Tibial nerve (tissue), 4 donors: ENCODE measurements around the gene RGS6.

Experiments
- CTCF ChIP-seq, 5 experiments: fragments of 200-600 bp in 3 of 5; fragments of 450-650 bp in 2 of 5; sonication (generic) in 3 of 5; IDR thresholded peaks; one replicate each; pipeline ENCODE4 v1.5.1; 2016 to 2019; ENCODE audit warnings: antibody characterized with exemption in 5 of 5, mild to moderate bottlenecking in 3 of 5, moderate library complexity in 2 of 5
- EP300 ChIP-seq, 2 donors: sonication (generic); formaldehyde crosslinking; IDR thresholded peaks; one replicate each; pipeline ENCODE4 v1.6.1; 2017; ENCODE audit warnings: antibody characterized with exemption in 2 of 2, mild to moderate bottlenecking in 1 of 2
- POLR2A ChIP-seq, 2 donors: fragments of 450-650 bp; IDR thresholded peaks; one replicate each; pipeline ENCODE4 v1.6.1; 2017; ENCODE audit warnings: antibody characterized with exemption in 2 of 2, mild to moderate bottlenecking in 2 of 2, moderate library complexity in 2 of 2

DNA sequence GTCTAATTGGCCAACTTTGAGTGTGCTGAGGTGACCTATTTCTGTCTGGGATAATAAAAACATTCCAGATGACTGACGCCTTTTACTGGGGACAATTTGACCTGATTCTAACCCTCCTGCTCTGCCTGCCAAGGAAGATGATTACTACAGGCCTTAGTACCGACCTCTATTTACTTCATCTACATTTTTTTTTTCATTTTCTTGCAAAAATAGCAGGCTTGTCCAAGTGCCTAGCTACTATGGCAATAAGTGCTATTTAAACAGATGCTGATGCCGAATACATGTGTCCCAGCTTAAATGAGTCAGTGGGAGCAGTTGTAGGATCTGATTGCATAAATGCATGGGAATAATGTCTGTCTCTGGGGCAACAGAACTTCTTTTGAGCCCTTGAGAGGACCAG is 254.3 kb downstream of the RGS6 start:
- no peak for TF ChIP-seq CTCF (IDR thresholded peaks at IDR 0.05)
- TF ChIP-seq EP300 (IDR thresholded peaks at IDR 0.05) = peak in 1 of 2 donors; percentile 84
- TF ChIP-seq POLR2A (IDR thresholded peaks at IDR 0.05) = no peak
